GM23338 (cell line): ENCODE data around the gene ERI3.

Experiments
- CREB1 ChIP-seq: fragments of 250-450 bp; sonication (Bioruptor Pico); IDR thresholded peaks from 2 replicates; pipeline ENCODE4 v1.5.0; 2020; ENCODE audit warnings: low read depth, mild to moderate bottlenecking, moderate library complexity
- EZH2phosphoT487 ChIP-seq: fragments of 200-600 bp; sonication (generic); IDR thresholded peaks from one replicate; pipeline ENCODE4 v1.8.1; 2018; ENCODE audit warnings: antibody characterized with exemption; ENCODE audit not compliant: unreplicated experiment
- JUNB ChIP-seq: IDR thresholded peaks from one replicate; pipeline ENCODE4 v1.6.1; 2016; ENCODE audit warnings: antibody characterized with exemption; ENCODE audit not compliant: unreplicated experiment
- POLR2AphosphoS5 ChIP-seq: IDR thresholded peaks from 2 replicates; pipeline ENCODE4 v1.6.1; 2016; ENCODE audit warnings: antibody characterized with exemption, low read depth
- ZNF114 ChIP-seq: fragments of 250-450 bp; sonication (Bioruptor Pico); IDR thresholded peaks from 2 replicates; pipeline ENCODE4 v1.5.0; 2020; ENCODE audit warnings: mild to moderate bottlenecking, moderate library complexity
- TF ChIP-seq, protein P1 (sequence below), 2 experiments: fragments of 200-600 bp in 1 of 2; sonication (generic) in 1 of 2; conservative IDR thresholded peaks; 2 replicates each; pipeline versions ENCODE4 v1.5.1 to v1.6.1; 2016 to 2017; ENCODE audit warnings: antibody characterized with exemption in 2 of 2, low read depth in 2 of 2, mild to moderate bottlenecking in 2 of 2, moderate library complexity in 1 of 2
- TF ChIP-seq, protein P2 (sequence below): IDR thresholded peaks from 2 replicates; pipeline ENCODE4 v1.6.1; 2016; ENCODE audit warnings: antibody characterized with exemption

DNA sequence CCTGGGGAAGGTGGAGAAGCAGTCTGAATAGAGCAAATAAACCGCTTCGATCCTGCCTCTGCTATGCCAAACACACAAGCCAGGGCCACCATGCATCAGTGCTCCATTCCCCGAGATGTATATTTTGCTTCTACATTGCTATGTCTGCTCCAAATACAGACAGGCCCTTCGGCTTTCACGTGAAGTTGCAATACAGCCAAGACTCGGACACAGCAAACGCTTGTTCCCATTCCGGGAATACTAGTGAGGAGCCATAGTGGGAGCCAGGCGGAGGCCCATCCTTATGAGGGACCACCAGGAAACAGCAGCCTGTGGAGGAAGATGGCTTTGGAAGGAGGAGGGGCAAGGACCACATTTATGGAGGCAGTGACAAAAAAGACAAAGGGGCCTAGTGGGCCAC is 22.6 kb downstream of the ERI3 start:
- TF ChIP-seq, protein P1, sequence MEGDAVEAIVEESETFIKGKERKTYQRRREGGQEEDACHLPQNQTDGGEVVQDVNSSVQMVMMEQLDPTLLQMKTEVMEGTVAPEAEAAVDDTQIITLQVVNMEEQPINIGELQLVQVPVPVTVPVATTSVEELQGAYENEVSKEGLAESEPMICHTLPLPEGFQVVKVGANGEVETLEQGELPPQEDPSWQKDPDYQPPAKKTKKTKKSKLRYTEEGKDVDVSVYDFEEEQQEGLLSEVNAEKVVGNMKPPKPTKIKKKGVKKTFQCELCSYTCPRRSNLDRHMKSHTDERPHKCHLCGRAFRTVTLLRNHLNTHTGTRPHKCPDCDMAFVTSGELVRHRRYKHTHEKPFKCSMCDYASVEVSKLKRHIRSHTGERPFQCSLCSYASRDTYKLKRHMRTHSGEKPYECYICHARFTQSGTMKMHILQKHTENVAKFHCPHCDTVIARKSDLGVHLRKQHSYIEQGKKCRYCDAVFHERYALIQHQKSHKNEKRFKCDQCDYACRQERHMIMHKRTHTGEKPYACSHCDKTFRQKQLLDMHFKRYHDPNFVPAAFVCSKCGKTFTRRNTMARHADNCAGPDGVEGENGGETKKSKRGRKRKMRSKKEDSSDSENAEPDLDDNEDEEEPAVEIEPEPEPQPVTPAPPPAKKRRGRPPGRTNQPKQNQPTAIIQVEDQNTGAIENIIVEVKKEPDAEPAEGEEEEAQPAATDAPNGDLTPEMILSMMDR (conservative IDR thresholded peaks at IDR 0.05; ENCODE audit: low read depth in 2 of 2) = no peak
- TF ChIP-seq CREB1 = no peak
- TF ChIP-seq, protein P2, sequence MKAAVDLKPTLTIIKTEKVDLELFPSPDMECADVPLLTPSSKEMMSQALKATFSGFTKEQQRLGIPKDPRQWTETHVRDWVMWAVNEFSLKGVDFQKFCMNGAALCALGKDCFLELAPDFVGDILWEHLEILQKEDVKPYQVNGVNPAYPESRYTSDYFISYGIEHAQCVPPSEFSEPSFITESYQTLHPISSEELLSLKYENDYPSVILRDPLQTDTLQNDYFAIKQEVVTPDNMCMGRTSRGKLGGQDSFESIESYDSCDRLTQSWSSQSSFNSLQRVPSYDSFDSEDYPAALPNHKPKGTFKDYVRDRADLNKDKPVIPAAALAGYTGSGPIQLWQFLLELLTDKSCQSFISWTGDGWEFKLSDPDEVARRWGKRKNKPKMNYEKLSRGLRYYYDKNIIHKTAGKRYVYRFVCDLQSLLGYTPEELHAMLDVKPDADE = no peak
- TF ChIP-seq JUNB = no peak
- no peak for TF ChIP-seq EZH2phosphoT487
- no peak for TF ChIP-seq ZNF114 (CRISPR knock-in tag)
- TF ChIP-seq POLR2AphosphoS5 = no peak
